Measurements from ENCODE around the gene CYP2A6. TPM values are rescaled to one million over a fixed set of nuclear protein-coding genes. Genes with fewer than 3 reads are reported as not detected.
A peak's percentile ranks its signal among the peaks of the same experiment; 100 is the strongest.
"Not testable (repeated sequence)": the region's sequence is repeated elsewhere in the genome, so short reads cannot be mapped to it uniquely, and the experiment has no call there.

CYP2A6 gene, protein sequence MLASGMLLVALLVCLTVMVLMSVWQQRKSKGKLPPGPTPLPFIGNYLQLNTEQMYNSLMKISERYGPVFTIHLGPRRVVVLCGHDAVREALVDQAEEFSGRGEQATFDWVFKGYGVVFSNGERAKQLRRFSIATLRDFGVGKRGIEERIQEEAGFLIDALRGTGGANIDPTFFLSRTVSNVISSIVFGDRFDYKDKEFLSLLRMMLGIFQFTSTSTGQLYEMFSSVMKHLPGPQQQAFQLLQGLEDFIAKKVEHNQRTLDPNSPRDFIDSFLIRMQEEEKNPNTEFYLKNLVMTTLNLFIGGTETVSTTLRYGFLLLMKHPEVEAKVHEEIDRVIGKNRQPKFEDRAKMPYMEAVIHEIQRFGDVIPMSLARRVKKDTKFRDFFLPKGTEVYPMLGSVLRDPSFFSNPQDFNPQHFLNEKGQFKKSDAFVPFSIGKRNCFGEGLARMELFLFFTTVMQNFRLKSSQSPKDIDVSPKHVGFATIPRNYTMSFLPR
- not detected in 2 replicates for total RNA-seq

DNA sequence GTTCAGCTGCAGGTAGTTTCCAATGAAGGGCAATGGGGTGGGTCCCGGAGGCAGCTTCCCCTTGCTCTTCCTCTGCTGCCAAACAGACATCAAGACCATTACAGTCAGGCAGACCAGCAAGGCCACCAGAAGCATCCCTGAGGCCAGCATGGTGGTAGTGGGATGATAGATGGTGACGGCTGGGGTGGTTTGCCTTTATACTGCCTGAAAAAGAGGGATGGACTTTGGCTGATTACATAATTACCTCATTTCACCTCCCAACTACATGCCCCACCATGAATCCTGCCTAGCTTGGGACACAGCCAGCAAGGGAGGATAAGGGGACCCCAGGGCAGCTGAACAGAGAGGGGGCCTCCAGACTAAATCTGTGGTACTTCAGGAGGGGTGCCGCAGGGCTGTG is at the start of gene CYP2A6:
Gene CYP2A6, minus strand, starts transcription at position 171 of the 400 bp plus-strand sequence. Its CDS starts 21 bp downstream, at position 150.
- DNase-seq (ENCODE audit: low read depth), result not testable (repeated sequence)

GRCh38 chr19:40899964-40900363 is 49.7 kb upstream of the CYP2A6 start:
- not testable (repeated sequence) for DNase-seq (ENCODE audit: low read depth)

DNA sequence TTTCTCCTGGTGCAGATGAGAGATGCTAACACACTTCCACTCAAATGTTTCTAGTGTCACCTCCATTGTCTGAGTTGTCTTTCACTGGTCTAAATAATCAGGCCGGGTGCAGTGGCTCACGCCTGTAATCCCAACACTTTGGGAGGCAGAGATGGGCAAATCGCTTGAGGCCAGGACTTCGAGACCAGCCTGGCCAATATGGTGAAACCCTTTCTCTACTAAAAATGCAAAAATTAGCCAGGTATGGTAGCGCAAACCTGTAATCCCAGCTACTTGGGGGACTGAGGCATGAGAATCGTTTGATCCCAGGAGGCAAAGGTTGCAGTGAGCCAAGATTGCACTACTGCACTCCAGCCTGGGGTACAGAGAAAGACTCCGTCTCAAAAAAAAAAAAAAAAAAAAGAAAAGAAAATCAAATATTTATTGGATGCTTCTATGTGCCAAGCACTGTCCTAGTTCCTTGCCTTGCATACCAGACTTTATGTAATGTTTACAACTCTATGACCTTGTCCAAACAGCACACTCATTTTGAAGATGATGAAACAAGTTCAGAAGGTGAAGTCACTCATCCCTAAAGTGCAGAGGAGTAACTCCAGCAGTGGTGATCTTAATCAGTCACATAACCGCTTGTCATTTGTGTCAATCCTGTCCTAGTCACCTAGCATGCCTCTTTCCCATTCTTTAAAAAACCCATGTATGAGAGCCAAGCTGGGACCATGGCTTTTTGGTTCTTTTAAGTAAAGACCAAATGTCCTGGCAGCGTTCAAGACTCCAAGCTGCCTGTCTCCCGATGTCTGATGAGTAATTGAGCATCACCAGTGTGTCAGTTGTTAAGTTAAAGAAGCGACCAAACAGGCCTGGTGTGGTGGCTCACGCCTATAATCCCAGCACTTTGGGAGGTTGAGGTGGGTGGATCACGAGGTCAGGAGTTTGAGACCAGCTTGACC is 46.9 kb upstream of the CYP2A6 start:
- not testable (repeated sequence) for DNase-seq (ENCODE audit: low read depth)

- DNase-seq (ENCODE audit: low read depth), result no peak
Measured at GRCh38 chr19:40896418-40896796, 46.2 kb upstream of the CYP2A6 start.

DNA sequence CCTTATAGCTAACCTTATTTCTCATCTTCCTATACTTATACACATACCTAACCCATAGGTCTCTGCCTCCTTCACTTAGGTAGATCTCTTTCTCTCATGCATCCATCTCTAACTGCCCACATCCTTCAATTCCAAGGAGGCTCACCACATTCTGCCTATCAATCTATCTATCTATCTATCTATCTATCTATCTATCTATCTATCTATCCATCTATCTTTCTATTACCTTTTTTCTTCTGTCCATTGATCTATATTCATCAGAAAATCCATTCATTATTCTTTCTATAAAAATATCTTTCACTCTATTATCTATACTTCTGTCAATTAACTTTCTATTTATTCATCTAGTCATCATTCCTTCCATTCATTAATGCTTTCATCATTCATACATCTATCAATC is 42.9 kb upstream of the CYP2A6 start:
- no peak for DNase-seq (ENCODE audit: low read depth)

GRCh38 chr19:40889366-40889765 is 39.1 kb upstream of the CYP2A6 start:
- DNase-seq (ENCODE audit: low read depth), result no peak

DNA sequence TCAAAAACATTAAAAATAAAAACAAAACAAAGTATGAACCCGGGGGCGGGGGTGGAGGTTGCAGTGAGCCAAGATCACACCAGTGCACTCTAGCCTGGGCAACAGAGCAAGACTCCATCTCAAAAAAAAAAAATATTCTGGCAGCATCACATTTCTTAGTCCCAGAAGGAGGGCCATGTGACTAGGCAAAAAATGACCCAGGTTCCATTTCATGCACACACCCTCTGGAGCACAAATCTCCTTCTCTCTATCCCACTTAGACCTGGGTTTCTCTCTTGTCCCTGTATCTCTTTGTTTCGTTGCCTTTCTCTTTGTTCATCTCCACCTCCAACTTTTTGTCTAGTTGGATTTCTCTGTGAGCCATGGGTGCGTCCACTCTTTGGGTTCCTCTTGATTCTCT is 37.9 kb upstream of the CYP2A6 start:
- no peak for DNase-seq (ENCODE audit: low read depth)

DNA sequence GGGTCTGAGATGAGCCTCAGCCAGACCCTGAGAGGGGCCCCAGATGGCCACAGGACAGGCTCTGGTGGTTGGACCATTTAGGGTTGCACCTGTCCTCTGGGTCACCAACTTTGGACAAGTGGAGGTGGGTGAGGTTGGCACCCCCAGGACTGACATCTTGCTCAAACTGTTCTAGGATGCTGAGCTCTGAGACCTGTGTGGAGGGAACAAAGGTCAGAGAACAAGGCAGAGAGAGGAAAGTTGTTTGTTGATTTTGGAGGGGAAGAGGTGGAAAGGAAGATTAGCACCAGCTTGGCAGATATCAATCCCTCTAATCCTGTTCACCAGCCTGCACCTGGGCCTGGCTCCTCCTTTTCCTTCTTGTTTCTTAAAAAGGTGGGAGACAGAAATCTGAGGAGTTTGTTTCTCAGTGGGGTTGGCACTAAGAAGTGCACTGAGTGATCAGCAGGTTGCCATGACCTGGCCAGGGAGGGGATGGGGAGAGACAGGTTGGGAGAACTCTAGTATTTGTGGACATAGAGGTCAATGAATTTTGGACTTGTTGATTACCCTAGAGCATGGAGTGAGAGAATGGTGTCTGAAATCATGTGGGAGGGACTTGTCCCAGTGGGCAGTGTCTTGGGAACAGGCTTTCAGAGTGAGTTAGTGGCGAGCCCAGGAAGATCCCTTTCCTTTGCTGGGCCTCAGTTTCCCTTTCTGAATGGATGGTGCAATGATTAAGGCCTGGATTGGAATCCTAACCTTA is 34.1 kb upstream of the CYP2A6 start:
- not testable (repeated sequence) for DNase-seq (ENCODE audit: low read depth)

DNA sequence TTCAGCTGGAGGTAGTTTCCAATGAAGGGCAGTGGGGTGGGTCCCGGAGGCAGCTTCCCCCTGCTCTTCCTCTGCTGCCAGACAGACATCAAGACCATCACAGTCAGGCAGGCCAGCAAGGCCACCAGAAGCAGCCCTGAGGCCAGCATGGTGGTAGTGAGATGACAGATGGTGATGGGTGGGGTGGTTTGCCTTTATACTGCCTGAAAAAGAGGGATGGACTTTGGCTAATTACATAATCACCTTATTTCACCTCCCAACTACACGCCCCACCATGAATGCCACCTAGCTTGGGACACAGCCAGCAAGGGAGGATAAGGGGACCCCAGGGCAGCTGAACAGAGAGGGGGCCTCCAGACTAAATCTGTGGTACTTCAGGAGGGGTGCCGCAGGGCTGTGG is 31.8 kb upstream of the CYP2A6 start, which contains the start of gene CYP2A7:
Gene CYP2A7, minus strand, starts transcription at position 170 of the 400 bp plus-strand sequence. Its CDS starts 21 bp downstream, at position 149.
- not testable (repeated sequence) for DNase-seq (ENCODE audit: low read depth)

DNA sequence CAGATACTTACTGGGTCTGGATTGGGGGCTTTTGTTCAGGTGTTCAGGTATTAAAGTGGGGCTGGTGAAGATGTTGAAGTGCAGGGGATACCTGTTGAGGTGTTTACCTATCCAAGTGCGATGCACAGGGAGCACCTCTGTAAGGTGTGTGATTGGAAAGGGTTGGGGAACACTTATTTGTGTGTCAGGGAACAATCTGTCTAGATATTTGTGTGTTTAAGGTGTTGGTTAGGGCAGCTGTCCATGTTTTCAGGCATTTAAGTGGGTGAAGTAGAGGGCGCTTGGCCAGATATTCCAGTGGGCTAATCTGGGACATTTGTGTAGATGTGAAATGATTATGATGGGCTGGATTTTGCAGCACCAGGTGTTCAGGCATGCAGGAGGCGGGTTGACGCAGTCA is 29.1 kb upstream of the CYP2A6 start:
- not testable (repeated sequence) for DNase-seq (ENCODE audit: low read depth)

DNA sequence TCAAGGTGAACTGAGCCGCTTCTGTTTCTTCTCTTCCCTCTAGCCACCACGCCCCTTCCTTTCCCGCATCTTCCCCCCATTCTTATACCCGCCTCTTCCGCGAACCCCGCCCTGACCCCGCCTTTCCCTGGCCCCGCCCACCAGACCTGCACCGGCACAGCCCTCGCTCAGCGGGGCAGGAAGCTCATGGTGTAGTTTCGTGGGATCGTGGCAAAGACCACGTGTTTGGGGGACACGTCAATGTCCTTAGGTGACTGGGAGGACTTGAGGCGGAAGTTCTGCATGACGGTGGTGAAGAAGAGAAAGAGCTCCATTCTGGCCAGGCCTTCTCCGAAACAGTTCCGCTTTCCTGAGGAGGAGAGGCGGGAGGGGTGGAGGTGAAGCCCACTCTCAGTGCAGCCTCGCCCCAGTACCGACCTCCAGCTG is 25.3 kb upstream of the CYP2A6 start:
- not testable (repeated sequence) for DNase-seq (ENCODE audit: low read depth)

DNA sequence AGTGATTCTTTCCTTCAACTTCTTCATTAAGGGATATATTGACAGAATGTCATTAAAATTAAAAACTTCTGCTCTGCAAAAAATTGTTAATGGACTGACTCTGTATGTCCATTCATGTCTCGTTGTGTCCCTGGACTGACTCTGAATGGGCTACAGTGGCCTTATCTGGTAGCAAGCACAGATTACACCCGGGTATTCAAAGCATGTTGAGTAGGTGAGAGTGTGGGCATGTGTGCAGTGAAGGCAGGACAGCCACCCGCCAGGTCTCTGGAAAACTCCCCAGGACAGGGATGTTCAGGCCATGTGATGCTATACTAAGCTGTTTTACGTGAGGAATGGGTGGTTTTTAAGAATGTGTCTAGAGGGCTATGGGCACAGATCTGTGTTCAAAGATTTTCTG is 24.6 kb upstream of the CYP2A6 start:
- not testable (repeated sequence) for DNase-seq (ENCODE audit: low read depth)

- not testable (repeated sequence) for DNase-seq (ENCODE audit: low read depth)
Measured at GRCh38 chr19:40873873-40874272, 23.6 kb upstream of the CYP2A6 start.

- no peak for DNase-seq (ENCODE audit: low read depth)
Measured at GRCh38 chr19:40872209-40872608, 22.0 kb upstream of the CYP2A6 start.

- no peak for DNase-seq (ENCODE audit: low read depth)
Measured at GRCh38 chr19:40867701-40868100, 17.5 kb upstream of the CYP2A6 start.

GRCh38 chr19:40864739-40865496 is 14.7 kb upstream of the CYP2A6 start:
- not testable (repeated sequence) for DNase-seq (ENCODE audit: low read depth)

DNA sequence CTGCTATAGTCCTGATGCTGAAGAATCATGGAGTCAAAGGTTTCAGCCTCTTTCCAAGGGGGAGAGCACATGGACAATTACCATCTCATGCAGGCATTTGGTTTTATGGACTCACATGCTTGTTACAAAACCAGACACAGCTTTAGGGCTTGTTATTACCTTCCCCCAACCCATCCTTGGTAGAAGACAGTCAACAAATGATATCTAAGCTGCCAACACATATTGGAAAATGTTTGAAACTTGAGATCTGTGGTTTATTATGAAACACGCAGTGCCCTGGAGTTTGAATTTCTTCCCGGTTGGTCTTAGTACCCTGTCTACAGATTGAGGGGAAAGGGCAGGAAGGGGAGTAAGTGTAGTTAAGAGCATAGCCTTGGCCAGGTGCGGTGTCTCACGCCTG is 12.5 kb upstream of the CYP2A6 start:
- DNase-seq (ENCODE audit: low read depth), result peak; percentile 11

GRCh38 chr19:40862333-40862732 is 12.1 kb upstream of the CYP2A6 start:
- DNase-seq (ENCODE audit: low read depth), result no peak

- DNase-seq (ENCODE audit: low read depth), result no peak
Measured at GRCh38 chr19:40858109-40858508, 7.9 kb upstream of the CYP2A6 start.

- DNase-seq (ENCODE audit: low read depth), result not testable (repeated sequence)
Measured at GRCh38 chr19:40852467-40853152, 2.4 kb upstream of the CYP2A6 start.
